ENCODE measurements around the gene AKAP7.
"Not testable (repeated sequence)": the region's sequence is repeated elsewhere in the genome, so short reads cannot be mapped to it uniquely, and the experiment has no call there.

Gene AKAP7

GRCh38 chr6:131257104-131257503, 121.8 kb downstream of the AKAP7 start:
- no peak for DNase-seq

GRCh38 chr6:131258010-131258652, 122.9 kb downstream of the AKAP7 start:
- DNase-seq, result no peak

GRCh38 chr6:131258816-131259476, 123.7 kb downstream of the AKAP7 start:
- DNase-seq, result no peak

- not testable (repeated sequence) for DNase-seq
These were observed 125.7 kb downstream of the AKAP7 start for GRCh38 chr6:131260960-131261359.

- no peak for DNase-seq
These were observed 126.8 kb downstream of the AKAP7 start for GRCh38 chr6:131262060-131262459.

GRCh38 chr6:131265939-131266338, 130.7 kb downstream of the AKAP7 start:
- no peak for DNase-seq

GRCh38 chr6:131268303-131268702, 133.0 kb downstream of the AKAP7 start:
- DNase-seq, result no peak

GRCh38 chr6:131269565-131270391, 134.5 kb downstream of the AKAP7 start:
- no peak for DNase-seq

- DNase-seq, result no peak
These were observed 135.3 kb downstream of the AKAP7 start for GRCh38 chr6:131270534-131270933.

- no peak for DNase-seq
These were observed 140.0 kb downstream of the AKAP7 start for GRCh38 chr6:131275273-131275672.

GRCh38 chr6:131277591-131277990, 142.3 kb downstream of the AKAP7 start:
- no peak for DNase-seq

- DNase-seq, result peak; percentile 30
These were observed 146.4 kb downstream of the AKAP7 start for GRCh38 chr6:131281471-131282270.

GRCh38 chr6:131282365-131282764, 147.1 kb downstream of the AKAP7 start:
- no peak for DNase-seq

- DNase-seq, result no peak
These were observed 148.4 kb downstream of the AKAP7 start for GRCh38 chr6:131283466-131284175.

GRCh38 chr6:131285548-131285947, 150.3 kb downstream of the AKAP7 start:
- no peak for DNase-seq

- DNase-seq, result no peak
These were observed 151.3 kb downstream of the AKAP7 start for GRCh38 chr6:131286469-131287040.

- no peak for DNase-seq
These were observed 152.9 kb downstream of the AKAP7 start for GRCh38 chr6:131288214-131288613.

GRCh38 chr6:131290955-131291354, 155.7 kb downstream of the AKAP7 start:
- no peak for DNase-seq

GRCh38 chr6:131292145-131292938, 157.1 kb downstream of the AKAP7 start:
- no peak for DNase-seq

GRCh38 chr6:131293472-131293911, 158.2 kb downstream of the AKAP7 start:
- DNase-seq, result no peak

- no peak for DNase-seq
These were observed 159.8 kb downstream of the AKAP7 start for GRCh38 chr6:131295081-131295480.

All from suppressor macrophage treated with lipopolysaccharide for 4 hours (primary cell).